OCI-LY1 (cell line): ENCODE measurements around the gene GRIA1.

Source experiments
- H2AFZ ChIP-seq: fragments of 200-600 bp; sonication (generic), shearing (Covaris generic); 2 replicates; pipeline ENCODE4 v1.6.0; 2014; ENCODE audit warnings: antibody characterized with exemption, mild to moderate bottlenecking, low read length
- H3F3A ChIP-seq: fragments of 200-600 bp; sonication (generic), shearing (Covaris generic); 2 replicates; pipeline ENCODE4 v1.6.0; 2014; ENCODE audit warnings: mild to moderate bottlenecking, antibody characterized with exemption, low read length, moderate library complexity; ENCODE audit not compliant: insufficient read depth
- H3K27ac ChIP-seq: fragments of 200-600 bp; sonication (generic); 2 replicates; pipeline ENCODE4 v1.5.1; 2014; ENCODE audit warnings: low read length, mixed run types, mild to moderate bottlenecking, low read depth; ENCODE audit not compliant: poor library complexity, severe bottlenecking
- H3K27me3 ChIP-seq: fragments of 200-600 bp; sonication (generic); 2 replicates; pipeline ENCODE4 v1.6.0; 2014; ENCODE audit warnings: antibody characterized with exemption, mild to moderate bottlenecking, low read length, moderate library complexity; ENCODE audit not compliant: insufficient read depth
- H3K36me3 ChIP-seq: fragments of 200-600 bp; sonication (generic); 2 replicates; pipeline ENCODE4 v1.6.1; 2014; ENCODE audit warnings: mild to moderate bottlenecking, antibody characterized with exemption, low read length, moderate library complexity, mixed read lengths; ENCODE audit not compliant: insufficient read depth
- H3K4me1 ChIP-seq: fragments of 200-600 bp; sonication (generic); 2 replicates; pipeline ENCODE4 v1.5.1; 2014; ENCODE audit warnings: mild to moderate bottlenecking, low read length, moderate library complexity; ENCODE audit not compliant: insufficient read depth, severe bottlenecking
- H3K4me2 ChIP-seq: fragments of 200-600 bp; sonication (generic), shearing (Covaris generic); 2 replicates; pipeline ENCODE4 v1.6.1; 2014; ENCODE audit warnings: low read length
- H3K4me3 ChIP-seq: fragments of 200-600 bp; sonication (generic); 2 replicates; pipeline ENCODE4 v1.5.1; 2014; ENCODE audit warnings: low read length, low read depth, mild to moderate bottlenecking, mixed read lengths; ENCODE audit not compliant: poor library complexity, severe bottlenecking
- H3K79me2 ChIP-seq: fragments of 200-600 bp; shearing (Covaris generic); 2 replicates; pipeline ENCODE4 v1.6.1; 2016; ENCODE audit warnings: mixed run types, low read length, mixed read lengths; ENCODE audit not compliant: insufficient read depth
- H3K9ac ChIP-seq: fragments of 200-600 bp; sonication (generic), shearing (Covaris generic); 2 replicates; pipeline ENCODE4 v1.6.1; 2014; ENCODE audit warnings: mild to moderate bottlenecking, low read length, mixed read lengths
- H3K9me2 ChIP-seq: fragments of 200-600 bp; sonication (generic), shearing (Covaris generic); 2 replicates; pipeline ENCODE4 v1.6.1; 2014; ENCODE audit warnings: low read depth, mild to moderate bottlenecking, low read length, mixed read lengths
- H3K9me3 ChIP-seq: fragments of 200-600 bp; shearing (Covaris generic); 2 replicates; pipeline ENCODE4 v1.6.1; 2014; ENCODE audit warnings: low read length, mixed read lengths
- H4K20me1 ChIP-seq: fragments of 200-600 bp; sonication (generic), shearing (Covaris generic); 2 replicates; pipeline ENCODE4 v1.6.0; 2016; ENCODE audit warnings: mild to moderate bottlenecking, low read length; ENCODE audit not compliant: insufficient read depth
- EZH2 ChIP-seq: fragments of 200-600 bp; sonication (generic), shearing (Covaris generic); IDR thresholded peaks from 2 replicates; pipeline ENCODE4 v1.8.0; 2017; ENCODE audit warnings: borderline replicate concordance, mixed run types, mild to moderate bottlenecking, antibody characterized with exemption, low read length, moderate library complexity, mixed read lengths
- TF ChIP-seq, protein P1 (sequence below): fragments of 200-600 bp; sonication (generic), shearing (Covaris generic); IDR thresholded peaks from 2 replicates; pipeline ENCODE4 v1.5.1; 2017; ENCODE audit warnings: mild to moderate bottlenecking, antibody characterized with exemption, low read length, moderate library complexity, mixed read lengths

Gene GRIA1

DNA sequence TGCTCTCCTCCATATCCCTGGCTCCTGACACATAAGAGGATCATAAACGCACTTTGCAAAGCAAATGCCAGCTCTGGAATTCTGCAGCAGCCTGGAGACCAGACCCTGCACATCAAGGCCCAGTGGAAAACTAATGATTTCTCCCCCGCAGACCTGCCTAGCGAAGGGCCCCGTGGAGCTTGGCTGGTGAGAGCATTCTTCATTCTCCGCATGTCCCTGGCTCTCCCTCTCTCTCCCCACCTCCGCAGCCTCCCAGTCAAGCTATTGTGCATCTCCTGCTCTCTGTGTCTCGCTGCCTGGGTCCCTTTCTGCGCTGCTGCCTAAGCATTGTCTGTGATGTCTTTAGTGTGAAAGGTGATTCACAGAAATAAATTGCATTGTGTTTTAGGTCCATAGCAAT lies 46.7 kb downstream of the GRIA1 start:
- Histone ChIP-seq H2AFZ (no peak overlapping the region), H3K4me2 (no peak overlapping the region), H3K9me2 (no peaks in the 10 kb centered on the region), H3K9me3 (no peaks in the 10 kb centered on the region), H3K4me3 (no peak overlapping the region), H3K27me3 (no peaks in the 10 kb centered on the region), H3K9ac (no peak overlapping the region), H3K36me3 (no peaks in the 10 kb centered on the region), H3K79me2 (no peaks in the 10 kb centered on the region), H3K27ac (no peak overlapping the region), H3K4me1 (no peaks in the 10 kb centered on the region), H4K20me1 (no peaks in the 10 kb centered on the region), H3F3A (no peaks in the 10 kb centered on the region)
- TF ChIP-seq, protein P1, sequence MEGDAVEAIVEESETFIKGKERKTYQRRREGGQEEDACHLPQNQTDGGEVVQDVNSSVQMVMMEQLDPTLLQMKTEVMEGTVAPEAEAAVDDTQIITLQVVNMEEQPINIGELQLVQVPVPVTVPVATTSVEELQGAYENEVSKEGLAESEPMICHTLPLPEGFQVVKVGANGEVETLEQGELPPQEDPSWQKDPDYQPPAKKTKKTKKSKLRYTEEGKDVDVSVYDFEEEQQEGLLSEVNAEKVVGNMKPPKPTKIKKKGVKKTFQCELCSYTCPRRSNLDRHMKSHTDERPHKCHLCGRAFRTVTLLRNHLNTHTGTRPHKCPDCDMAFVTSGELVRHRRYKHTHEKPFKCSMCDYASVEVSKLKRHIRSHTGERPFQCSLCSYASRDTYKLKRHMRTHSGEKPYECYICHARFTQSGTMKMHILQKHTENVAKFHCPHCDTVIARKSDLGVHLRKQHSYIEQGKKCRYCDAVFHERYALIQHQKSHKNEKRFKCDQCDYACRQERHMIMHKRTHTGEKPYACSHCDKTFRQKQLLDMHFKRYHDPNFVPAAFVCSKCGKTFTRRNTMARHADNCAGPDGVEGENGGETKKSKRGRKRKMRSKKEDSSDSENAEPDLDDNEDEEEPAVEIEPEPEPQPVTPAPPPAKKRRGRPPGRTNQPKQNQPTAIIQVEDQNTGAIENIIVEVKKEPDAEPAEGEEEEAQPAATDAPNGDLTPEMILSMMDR: no peak
- TF ChIP-seq EZH2: no peak

DNA sequence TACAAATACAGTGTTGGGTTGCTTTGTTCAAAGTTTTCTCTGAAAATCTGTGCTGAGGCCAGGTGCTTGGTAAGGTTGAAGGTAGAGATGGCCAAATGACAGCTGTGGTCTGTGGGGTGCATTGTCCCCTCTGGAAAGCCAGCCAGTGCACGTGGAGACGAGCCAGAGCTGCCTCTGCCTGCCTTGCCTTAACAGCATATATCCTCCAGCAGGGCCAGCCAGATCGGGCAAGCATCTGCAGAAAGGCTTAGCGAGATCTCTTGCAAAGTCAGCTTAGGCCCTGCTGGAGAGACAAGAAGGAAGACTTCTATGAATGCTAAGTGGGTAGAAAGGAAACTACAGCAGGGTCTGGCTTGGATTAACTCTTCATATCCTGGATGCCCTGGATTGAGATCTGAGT lies 49.5 kb downstream of the GRIA1 start:
- TF ChIP-seq EZH2: no peak
- TF ChIP-seq, protein P1: no peak
- H3K9me2 ChIP-seq: no peaks in the 10 kb centered on the region
- H3F3A ChIP-seq: no peaks in the 10 kb centered on the region
- no peak overlapping the region for H2AFZ ChIP-seq
- no peaks in the 10 kb centered on the region for H3K27me3 ChIP-seq
- H3K79me2 ChIP-seq: no peaks in the 10 kb centered on the region
- no peak overlapping the region for H3K4me3 ChIP-seq
- H3K9me3 ChIP-seq: no peaks in the 10 kb centered on the region
- H3K4me1 ChIP-seq: no peaks in the 10 kb centered on the region
- H3K27ac ChIP-seq: no peak overlapping the region
- H4K20me1 ChIP-seq: no peaks in the 10 kb centered on the region
- no peaks in the 10 kb centered on the region for H3K36me3 ChIP-seq
- H3K9ac ChIP-seq: no peak overlapping the region
- no peak overlapping the region for H3K4me2 ChIP-seq

DNA sequence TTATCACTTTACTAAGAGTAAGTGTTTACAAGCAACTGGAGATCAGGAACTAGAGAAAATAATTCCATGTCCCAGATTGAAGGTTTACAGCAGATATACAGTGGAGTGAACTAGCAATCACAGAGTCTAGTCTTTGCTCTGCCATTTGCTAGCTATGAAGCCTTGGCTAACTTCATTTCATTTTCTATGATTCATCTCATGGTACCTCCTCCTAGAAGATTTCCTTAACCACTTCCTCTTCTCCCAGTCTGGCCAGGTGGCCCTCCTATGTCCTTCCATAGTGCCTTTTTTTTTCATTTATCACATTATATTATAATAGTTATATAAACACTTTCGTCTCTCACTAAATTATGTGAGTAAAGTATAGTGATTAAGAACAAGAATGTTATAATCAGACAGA lies 52.1 kb downstream of the GRIA1 start:
- TF ChIP-seq EZH2: no peak
- TF ChIP-seq, protein P1: no peak

More for the DNA sequence above, 52.1 kb downstream of the GRIA1 start:
- no peaks in the 10 kb centered on the region for H3K9me3 ChIP-seq
- no peaks in the 10 kb centered on the region for H3K9me2 ChIP-seq
- no peaks in the 10 kb centered on the region for H3F3A ChIP-seq
- H3K27me3 ChIP-seq: no peaks in the 10 kb centered on the region
- H2AFZ ChIP-seq: no peak overlapping the region
- H3K4me3 ChIP-seq: no peak overlapping the region
- H3K9ac ChIP-seq: no peak overlapping the region
- H3K36me3 ChIP-seq: no peaks in the 10 kb centered on the region
- no peaks in the 10 kb centered on the region for H3K79me2 ChIP-seq
- H3K27ac ChIP-seq: no peak overlapping the region
- no peak overlapping the region for H3K4me2 ChIP-seq
- no peaks in the 10 kb centered on the region for H3K4me1 ChIP-seq
- no peaks in the 10 kb centered on the region for H4K20me1 ChIP-seq
